PC-3 (cell line): Measurements from ENCODE around the gene TNNC1. TPM values are rescaled to one million over a fixed set of nuclear protein-coding genes. Genes with fewer than 3 reads are reported as not detected.

ENCODE experiments used
- ATAC-seq: fragments of 200-7000 bp; cut with Tn5 transposase; 2 replicates; pipeline ENCODE4 v1.9.1; 2020; ENCODE audit warnings: mild to moderate bottlenecking, moderate library complexity
- BruUV-seq: library from RNA; stranded (reverse); fragments of 400-500 nt; replicated peaks from 2 replicates; lab custom pipeline; 2021; lab: Mats Ljungman, UMichigan
- CTCF ChIA-PET: fragments of 300-600 bp; sonication (Branson Sonifier 250); formaldehyde crosslinking; loops from one replicate; lab custom pipeline; 2022; ENCODE audit warnings: antibody characterized with exemption; lab: Charles Lee
- POLR2A ChIA-PET: fragments of 300-600 bp; sonication (Branson Sonifier 250); formaldehyde crosslinking; loops from one replicate; lab custom pipeline; 2022; ENCODE audit warnings: antibody characterized with exemption; ENCODE audit not compliant: unreplicated experiment; lab: Charles Lee
- DNase-seq: peaks from one replicate; pipeline ENCODE4 v3.0.0-alpha.2; 2015
- H2AFZ ChIP-seq: fragments of 300-600 bp; sonication (generic); 2 replicates; pipeline ENCODE4 v1.6.0; 2016; ENCODE audit warnings: antibody characterized with exemption, low read length
- H3F3A ChIP-seq: fragments of 300-600 bp; sonication (generic); one replicate; pipeline ENCODE4 v1.6.0; 2017; ENCODE audit warnings: antibody characterized with exemption, low read length, control low read depth, mild to moderate bottlenecking; ENCODE audit not compliant: unreplicated experiment
- H3K27ac ChIP-seq: fragments of 300-600 bp; sonication (generic); 2 replicates; pipeline ENCODE4 v1.5.1; 2016; ENCODE audit warnings: mild to moderate bottlenecking, low read length
- H3K27me3 ChIP-seq: fragments of 300-600 bp; sonication (generic); 2 replicates; pipeline ENCODE4 v1.6.1; 2016; ENCODE audit warnings: low read length, mixed read lengths
- H3K36me3 ChIP-seq: fragments of 300-600 bp; sonication (generic); 2 replicates; pipeline ENCODE4 v1.6.1; 2016; ENCODE audit warnings: low read depth, mixed run types, low read length, mixed read lengths
- H3K4me1 ChIP-seq: fragments of 300-600 bp; sonication (generic); 2 replicates; pipeline ENCODE4 v1.5.1; 2016; ENCODE audit warnings: low read length; ENCODE audit not compliant: insufficient read depth
- H3K4me2 ChIP-seq: fragments of 300-600 bp; sonication (generic); 2 replicates; pipeline ENCODE4 v1.6.0; 2016; ENCODE audit warnings: low read length
- H3K4me3 ChIP-seq: fragments of 300-600 bp; sonication (generic); 2 replicates; pipeline ENCODE4 v1.5.1; 2016; ENCODE audit warnings: mild to moderate bottlenecking, low read length, mixed read lengths
- H3K79me2 ChIP-seq: fragments of 300-600 bp; sonication (generic); 2 replicates; pipeline ENCODE4 v1.6.1; 2017; ENCODE audit warnings: low read length, mixed read lengths
- H3K9ac ChIP-seq: fragments of 300-600 bp; sonication (generic); 2 replicates; pipeline ENCODE4 v1.6.0; 2016; ENCODE audit warnings: mild to moderate bottlenecking, low read length
- H3K9me2 ChIP-seq: fragments of 300-600 bp; sonication (generic); replicated peaks from 2 replicates; pipeline ENCODE4 v1.6.1; 2016; ENCODE audit warnings: mixed run types, low read length, mixed read lengths
- H3K9me3 ChIP-seq: fragments of 300-600 bp; sonication (generic); 2 replicates; pipeline ENCODE4 v1.6.1; 2016; ENCODE audit warnings: low read length, mixed read lengths
- H4K20me1 ChIP-seq: fragments of 300-600 bp; sonication (generic); 2 replicates; pipeline ENCODE4 v1.6.1; 2016; ENCODE audit warnings: low read length, mixed read lengths
- CTCF ChIP-seq: fragments of 300-600 bp; sonication (generic); conservative IDR thresholded peaks from 2 replicates; pipeline ENCODE4 v1.5.1; 2017; ENCODE audit warnings: antibody characterized with exemption, low read depth, mild to moderate bottlenecking, low read length
- EZH2 ChIP-seq: fragments of 300-600 bp; sonication (generic); IDR thresholded peaks from one replicate; pipeline ENCODE4 v1.6.1; 2017; ENCODE audit warnings: antibody characterized with exemption, mild to moderate bottlenecking, low read length; ENCODE audit not compliant: unreplicated experiment
- EZH2phosphoT487 ChIP-seq: fragments of 300-600 bp; sonication (generic); IDR thresholded peaks from 2 replicates; pipeline ENCODE4 v1.6.1; 2018; ENCODE audit warnings: mild to moderate bottlenecking, antibody characterized with exemption, low read length, borderline replicate concordance
- intact Hi-C: fragments of 100-400 bp; cut with micrococcal nuclease; formaldehyde crosslinking; loops from 2 replicates; pipeline ENCODE4 v1.9.0; 2023
- total RNA-seq: library from RNA; depleted of rRNA; stranded (reverse); fragments of >200 nt; gene quantifications from 2 replicates; pipeline ENCODE4 v1.2.3, GENCODE V29; 2014

Gene TNNC1
- total RNA-seq, 1 experiment from 2014 or later: 4.9 TPM

DNA sequence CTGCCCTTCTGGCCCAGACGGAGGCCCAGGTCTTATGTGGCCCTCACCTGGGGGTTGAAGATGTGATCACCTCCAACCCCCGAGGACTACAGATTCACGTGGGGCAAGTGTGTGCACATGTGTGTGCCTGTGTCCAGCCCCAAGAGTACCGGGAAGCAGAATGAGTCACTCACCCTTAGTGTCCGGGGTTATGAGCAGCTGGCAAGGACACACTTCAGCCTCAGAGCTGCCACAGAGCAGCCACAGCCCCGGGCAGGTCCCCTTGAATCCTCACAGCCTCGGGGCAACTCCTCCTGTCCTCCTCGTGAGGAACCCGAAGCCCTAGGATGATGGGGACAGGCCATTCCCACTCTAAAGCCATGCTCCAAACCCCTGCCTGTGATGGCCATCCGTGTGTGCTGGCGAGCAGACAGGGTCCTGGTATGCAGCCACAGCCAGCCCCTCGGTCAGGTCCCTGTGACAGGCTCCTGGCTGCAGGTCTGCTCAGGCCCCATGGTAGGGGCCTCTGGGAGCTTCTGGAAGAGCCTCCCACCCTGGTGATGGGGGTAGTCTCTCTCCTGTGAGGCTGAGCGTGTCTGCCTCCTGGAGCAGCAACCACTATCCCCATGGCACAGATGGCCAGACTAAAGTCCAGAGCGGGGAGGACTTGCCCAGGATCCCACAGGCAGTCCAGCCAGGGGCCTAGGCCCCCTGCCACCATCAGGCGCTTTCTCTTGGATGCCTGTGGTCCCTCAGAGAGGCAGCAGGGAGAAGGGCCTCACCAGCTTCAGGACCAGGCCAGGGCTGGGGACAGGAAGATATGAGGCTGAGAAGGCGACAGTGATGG lies 42.1 kb upstream of the TNNC1 start:
- no peak for DNase-seq
- Histone ChIP-seq H3K4me1 (no peaks in the 10 kb centered on the region), H3K36me3 (peaks cover 12% of the 10 kb centered on the region; the same call in 1 of the 2 replicates), H3F3A (no peaks in the 10 kb centered on the region), H2AFZ (no peak overlapping the region), H3K79me2 (no peaks in the 10 kb centered on the region), H3K9me2 (no peaks in the 10 kb centered on the region), H3K4me2 (no peak overlapping the region), H3K4me3 (no peak overlapping the region), H3K9me3 (no peaks in the 10 kb centered on the region), H3K27ac (no peak overlapping the region), H4K20me1 (no peaks in the 10 kb centered on the region), H3K9ac (no peak overlapping the region), H3K27me3 (no peaks in the 10 kb centered on the region)
- ATAC-seq: peak; percentile 52
- ChIA-PET POLR2A (no interaction called here), CTCF (no interaction called here)
- BruUV-seq: no TSS peak
- TF ChIP-seq EZH2 (no peak), EZH2phosphoT487 (no peak), CTCF (no peak)
- intact Hi-C loops: no loop called here

- intact Hi-C loops: no loop called here
Measured at GRCh38 chr3:52494886-52495495, 41.1 kb upstream of the TNNC1 start, which contains the start of gene STAB1. Gene STAB1 (plus strand): TSS chr3:52495338. CDS start chr3:52495414, 76 bp downstream.

More at GRCh38 chr3:52494886-52495495, 41.1 kb upstream of the TNNC1 start, which contains the start of gene STAB1:
- Histone ChIP-seq H4K20me1 (no peaks in the 10 kb centered on the region), H3F3A (no peaks in the 10 kb centered on the region), H3K4me3 (no peak within 1 kb of the TSS), H3K4me2 (no peak within 1 kb of the TSS), H3K9me3 (no peaks in the 10 kb centered on the region), H3K9ac (no peak within 1 kb of the TSS), H3K9me2 (no peaks in the 10 kb centered on the region), H3K36me3 (peaks cover 12% of the 10 kb centered on the region; the same call in 1 of the 2 replicates), H3K27me3 (no peaks in the 10 kb centered on the region), H3K27ac (no peak within 1 kb of the TSS), H3K79me2 (no peaks in the 10 kb centered on the region), H3K4me1 (no peaks in the 10 kb centered on the region), H2AFZ (no peak within 1 kb of the TSS)
- ChIA-PET POLR2A (no interaction called here), CTCF (no interaction called here)
- ATAC-seq (no peak), DNase-seq (no peak)
- no TSS peak for BruUV-seq
- TF ChIP-seq EZH2phosphoT487: no peak
- TF ChIP-seq CTCF: no peak
- no peak for TF ChIP-seq EZH2
